ENCODE results near the gene IER2.
"Not testable (repeated sequence)": the region's sequence is repeated elsewhere in the genome, so short reads cannot be mapped to it uniquely, and the experiment has no call there.

The IER2 gene

DNA sequence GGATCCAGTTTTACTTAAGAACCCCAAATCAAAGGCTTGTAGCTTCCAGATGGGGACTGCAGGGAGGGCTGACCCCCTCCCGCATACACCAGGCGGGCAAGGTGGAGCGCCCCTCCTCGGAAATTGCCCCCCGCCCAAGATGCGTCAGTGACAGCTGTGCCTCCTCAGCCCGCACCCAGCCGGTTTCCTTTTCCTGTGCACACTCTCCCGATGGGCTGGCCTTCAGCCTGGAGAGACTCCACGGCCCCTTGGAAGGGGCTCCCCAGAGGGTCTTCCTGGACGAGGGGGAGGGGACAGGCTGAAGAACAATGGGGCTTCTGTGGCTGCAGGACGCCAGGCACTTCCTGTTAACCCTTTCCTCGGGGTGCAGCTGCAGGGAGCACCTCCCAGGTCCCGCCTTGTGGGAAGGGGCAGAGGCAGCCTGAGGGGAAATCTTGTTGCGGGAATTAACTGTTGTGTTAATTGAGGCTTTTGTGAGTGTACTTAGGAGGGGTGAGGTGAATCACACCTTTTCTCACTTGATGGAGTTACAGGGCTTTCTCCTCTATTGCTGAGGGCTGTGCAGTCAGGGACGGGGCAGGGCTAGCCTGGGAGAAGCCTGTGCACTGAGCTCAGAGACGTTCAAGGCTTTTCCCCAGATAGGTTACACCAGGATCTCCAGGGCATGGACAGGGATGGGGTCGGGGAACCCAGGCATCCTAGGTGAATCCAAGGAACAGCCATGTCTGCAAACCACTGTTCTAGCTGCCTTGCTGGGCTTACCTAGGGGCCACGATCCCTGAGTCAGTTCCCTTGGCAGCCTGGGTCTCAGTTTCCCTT is 14.3 kb downstream of the IER2 start:
- DNase-seq (ENCODE audit: low read depth), result no peak

DNA sequence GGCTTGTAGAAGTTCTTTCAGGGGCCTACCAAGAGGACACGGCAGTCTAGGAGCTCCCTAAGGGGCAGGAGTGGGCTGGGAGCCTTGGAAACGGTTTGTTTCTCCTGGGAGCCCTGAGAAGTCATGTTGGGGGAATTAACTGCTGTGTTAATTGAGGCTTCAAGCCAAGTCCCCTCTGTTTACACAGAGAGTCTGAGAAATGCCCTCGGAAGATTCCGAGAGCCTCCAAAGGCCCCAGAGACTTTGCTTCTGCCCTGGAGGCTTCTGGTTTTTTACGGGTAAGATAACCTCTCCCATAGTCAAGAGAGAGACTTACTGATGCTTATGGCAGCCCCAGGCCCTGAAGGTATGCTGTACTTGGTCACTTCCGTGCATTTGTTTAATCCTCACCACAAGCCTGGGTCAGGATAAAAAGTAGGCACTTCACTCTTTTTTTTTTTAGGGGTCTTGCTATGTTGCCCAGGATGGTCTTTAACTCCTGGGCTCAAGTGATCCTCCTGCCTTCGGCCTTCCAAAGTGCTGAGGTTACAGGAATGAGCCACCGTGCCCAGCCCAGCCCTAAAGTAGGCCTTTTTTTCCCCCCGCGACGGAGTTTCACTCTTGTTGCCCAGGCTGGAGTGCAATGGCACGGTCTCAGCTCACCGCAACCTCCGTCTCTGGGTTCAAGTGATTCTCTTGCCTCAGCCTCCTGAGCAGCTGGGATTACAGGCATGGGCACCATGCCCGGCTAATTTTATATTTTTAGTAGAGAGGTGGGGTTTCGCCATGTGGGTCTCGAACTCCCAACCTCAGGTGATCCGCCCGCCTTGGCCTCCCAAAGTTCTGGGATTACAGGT is 15.2 kb downstream of the IER2 start:
- no peak for DNase-seq (ENCODE audit: low read depth)

DNA sequence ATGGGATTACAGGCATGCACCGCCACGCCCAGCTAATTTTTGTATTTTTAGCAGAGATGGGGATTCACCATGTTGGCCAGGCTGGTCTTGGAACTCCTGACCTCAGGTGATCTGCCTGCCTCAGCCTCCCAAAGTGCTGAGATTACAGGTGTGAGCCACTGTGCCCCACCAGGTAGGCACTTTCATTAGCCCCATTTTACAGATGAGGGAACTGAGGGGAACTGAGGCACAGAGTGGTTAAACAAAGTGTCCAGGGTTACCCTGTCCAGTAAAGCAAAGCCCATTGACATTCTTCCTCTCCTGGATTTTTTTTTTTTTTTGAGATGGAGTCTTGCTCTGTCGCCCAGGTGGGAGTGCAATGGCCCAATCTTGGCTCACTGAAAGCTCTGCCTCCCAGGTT is 15.9 kb downstream of the IER2 start:
- not testable (repeated sequence) for DNase-seq (ENCODE audit: low read depth)

DNA sequence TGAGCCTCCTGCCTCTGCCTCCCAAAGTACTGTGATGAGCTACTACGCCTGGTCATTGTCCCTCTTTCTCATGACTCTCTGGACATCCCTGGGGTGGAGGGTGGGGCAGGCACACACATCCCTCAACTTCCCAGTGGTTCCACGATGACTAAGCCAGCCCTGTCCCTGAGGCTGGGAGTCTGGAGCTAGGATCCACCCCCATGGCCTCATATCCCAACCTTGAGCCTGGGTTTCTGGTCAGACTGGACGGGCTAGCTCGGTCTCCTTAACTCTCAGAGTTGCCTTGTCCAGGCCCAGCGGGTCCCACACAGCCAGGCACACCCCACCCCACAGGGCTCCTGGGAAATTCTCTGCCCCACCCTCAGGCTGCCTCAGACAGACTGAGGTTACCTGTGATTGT is 19.6 kb downstream of the IER2 start:
- DNase-seq (ENCODE audit: low read depth), result no peak

DNA sequence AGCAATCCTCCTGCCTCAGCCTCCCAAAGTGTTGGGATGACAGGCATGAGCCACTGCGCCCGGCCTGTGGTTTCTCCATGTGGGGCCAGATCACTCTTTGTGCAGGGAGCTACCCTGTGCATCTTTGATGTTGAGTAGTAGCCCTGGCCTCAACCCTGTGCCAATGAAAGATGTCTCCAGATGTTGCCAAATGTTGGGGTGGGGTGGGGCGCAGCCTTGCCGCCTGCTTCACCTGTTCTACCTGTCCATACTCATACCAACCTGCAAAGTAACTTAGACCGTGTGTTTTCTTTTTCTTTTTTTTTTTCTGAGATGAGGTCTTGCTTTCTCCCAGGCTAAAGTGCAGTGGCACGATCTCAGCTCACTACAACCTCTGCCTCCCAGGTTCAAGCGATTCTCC is 20.9 kb downstream of the IER2 start:
- no peak for DNase-seq (ENCODE audit: low read depth)

DNA sequence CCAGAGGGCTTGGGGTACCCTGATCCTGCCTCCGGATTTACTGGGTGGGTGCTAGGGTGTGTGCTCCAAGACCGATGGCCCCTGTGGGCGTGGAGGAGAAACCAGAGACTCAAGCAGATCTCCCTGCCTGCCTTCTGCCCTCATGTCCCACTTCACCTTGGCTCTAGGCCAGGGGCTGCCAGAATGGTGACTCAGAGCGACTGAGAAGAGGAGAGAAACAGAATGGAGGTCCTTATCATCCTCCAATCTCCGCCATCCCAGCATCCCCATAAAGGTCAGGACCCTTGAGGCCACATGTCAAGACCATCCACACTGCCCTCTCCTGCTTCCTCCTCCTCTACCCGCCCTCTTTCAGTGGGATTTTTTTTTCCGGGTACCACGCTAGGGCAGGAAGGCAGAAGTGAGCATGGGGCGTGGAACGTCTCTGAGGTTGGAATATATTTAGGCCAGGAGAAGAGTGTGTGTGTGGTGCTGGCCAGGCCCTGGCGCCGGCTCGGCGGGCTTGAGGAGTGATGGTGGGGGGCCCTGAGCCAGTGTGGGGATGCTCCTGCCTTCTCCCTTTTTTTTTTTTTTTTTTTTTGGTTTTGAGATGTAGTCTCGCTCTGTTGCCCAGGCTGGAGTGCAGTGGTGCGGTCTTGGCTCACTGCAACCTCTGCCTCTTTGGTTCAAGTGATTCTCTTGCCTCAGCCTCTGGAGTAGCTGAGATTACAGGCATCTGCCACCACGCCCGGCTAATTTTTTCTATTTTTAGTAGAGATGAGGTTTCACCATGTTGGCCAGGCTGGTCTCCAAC is 22.3 kb downstream of the IER2 start:
- DNase-seq (ENCODE audit: low read depth), result no peak

DNA sequence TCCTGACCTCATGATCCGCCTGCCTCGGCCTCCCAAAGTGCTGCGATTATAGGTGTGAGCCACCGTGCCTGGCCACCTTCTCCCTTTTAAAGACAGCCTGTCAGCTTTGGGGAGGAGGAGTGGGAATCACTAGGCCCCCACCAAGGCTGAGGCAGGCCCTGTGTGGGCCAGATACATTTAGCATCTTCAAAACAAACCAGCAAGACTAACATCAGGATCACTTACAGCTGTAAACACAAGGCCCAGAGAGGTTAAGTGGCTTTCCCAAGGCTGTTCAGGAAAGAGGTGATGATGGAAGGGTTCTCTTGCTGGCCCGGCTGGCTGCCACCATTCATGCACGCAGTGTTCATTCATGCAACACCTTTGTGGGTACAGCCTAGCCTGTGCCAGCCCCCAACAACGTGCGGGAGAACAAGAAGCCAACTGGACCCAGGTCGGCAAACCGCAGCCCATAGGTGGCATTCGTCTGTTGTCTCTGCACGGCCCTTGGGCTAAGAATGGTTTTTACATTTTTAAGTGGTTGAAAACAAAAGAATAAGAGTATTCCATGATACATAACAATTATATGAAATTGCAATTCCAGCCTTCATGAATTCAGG is 23.0 kb downstream of the IER2 start:
- no peak for DNase-seq (ENCODE audit: low read depth)

DNA sequence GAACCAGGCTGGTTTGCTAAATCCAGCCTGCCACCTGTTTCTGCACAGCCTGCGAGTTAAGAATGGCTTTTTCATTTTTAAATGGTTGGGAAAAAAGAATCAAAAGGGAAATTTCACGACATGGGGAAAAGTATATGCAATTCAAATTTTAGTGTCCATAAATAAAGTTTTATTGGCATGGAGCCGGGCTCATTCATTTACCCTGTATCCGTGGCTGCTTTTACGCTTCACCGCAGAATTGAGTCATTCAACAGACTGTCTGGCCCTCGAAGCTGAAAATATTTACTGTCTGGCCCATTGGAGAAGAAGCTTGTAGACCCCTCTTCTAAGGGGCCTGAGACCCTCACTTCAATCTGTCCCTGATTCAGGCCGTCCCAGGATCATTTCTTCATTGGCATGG is 26.1 kb downstream of the IER2 start:
- no peak for DNase-seq (ENCODE audit: low read depth)

DNA sequence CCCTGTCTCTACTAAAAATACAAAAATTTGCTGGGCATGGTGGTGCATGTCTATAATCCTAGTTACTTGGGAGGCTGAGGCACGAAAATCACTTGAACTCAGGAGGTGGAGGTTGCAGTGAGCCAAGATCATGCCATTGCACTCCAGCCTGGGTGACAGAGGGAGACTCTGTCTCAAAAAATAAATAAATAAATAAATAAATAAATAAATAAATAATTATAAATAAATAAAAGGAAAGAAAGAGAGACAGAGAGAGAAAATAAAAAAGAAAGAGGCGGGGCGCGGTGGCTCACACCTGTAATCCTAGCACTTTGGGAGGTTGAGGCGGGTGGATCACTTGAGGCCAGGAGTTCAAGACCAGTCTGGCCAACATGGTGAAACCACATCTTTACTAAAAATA is 27.4 kb downstream of the IER2 start:
- not testable (repeated sequence) for DNase-seq (ENCODE audit: low read depth)

DNA sequence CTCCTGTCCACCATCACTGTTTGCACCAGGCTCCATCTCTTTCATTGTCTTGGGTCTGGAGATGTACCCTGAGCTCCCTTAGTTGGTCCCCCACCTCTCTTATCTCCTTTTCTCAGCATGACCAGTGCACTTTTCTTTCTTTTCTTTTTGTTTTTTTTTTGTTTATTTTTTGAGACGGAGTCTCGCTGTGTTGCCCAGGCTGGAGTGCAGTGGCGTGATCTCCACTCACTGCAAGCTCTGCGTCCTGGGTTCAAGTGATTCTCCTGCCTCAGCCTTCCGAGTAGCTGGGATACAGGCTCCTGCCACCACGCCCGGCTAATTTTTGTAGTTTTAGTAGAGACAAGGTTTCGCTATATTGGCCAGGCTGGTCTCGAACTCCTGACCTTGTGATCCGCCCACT is 28.1 kb downstream of the IER2 start:
- not testable (repeated sequence) for DNase-seq (ENCODE audit: low read depth)

DNA sequence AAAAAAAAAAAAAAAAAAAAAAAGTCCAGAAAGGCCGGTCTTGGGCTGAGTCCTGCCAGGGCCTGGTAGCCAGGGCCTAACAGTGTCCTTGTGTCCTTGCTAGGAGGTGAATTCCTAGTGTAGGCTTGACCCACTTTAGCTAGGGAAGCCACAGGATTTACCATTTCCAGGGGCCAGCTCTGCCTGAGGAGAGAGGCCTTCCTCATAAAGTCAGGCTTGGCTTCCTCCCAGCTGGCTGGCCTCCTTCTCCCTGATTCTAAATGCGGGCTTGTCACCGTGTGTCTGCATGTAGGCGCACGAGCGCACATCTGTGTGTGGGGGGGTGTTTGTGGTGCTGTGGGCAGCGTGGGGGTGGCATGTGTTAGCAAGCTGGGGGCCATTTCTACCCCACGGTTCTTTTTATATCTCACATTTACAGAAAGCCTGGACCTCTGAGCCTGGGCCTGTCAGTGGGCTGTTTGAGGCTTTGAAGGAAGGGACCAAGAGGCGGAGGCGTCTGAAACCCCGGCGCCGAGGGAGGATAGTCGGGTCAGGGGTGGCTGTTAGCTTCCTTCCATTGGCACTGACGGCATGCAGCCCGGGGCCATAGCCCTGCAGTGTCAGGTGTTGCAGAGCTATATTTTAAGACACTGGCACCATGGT is 31.7 kb downstream of the IER2 start:
- DNase-seq (ENCODE audit: low read depth), result no peak

DNA sequence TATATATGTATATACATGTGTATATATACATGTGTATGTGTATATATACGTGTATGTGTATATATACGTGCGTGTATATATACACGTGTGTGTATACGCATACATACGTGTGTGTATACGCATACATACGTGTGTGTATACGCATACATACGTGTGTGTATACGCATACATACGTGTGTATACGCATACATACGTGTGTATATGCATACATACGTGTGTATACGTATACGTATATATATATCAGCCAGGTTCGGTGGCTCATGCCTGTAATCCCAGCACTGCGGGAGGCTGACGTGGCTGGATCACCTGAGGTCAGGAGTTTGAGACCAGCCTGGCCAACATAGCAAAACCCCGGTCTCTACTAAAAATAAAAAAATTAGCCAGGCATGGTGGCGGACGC is 34.7 kb downstream of the IER2 start:
- DNase-seq (ENCODE audit: low read depth), result not testable (repeated sequence)

DNA sequence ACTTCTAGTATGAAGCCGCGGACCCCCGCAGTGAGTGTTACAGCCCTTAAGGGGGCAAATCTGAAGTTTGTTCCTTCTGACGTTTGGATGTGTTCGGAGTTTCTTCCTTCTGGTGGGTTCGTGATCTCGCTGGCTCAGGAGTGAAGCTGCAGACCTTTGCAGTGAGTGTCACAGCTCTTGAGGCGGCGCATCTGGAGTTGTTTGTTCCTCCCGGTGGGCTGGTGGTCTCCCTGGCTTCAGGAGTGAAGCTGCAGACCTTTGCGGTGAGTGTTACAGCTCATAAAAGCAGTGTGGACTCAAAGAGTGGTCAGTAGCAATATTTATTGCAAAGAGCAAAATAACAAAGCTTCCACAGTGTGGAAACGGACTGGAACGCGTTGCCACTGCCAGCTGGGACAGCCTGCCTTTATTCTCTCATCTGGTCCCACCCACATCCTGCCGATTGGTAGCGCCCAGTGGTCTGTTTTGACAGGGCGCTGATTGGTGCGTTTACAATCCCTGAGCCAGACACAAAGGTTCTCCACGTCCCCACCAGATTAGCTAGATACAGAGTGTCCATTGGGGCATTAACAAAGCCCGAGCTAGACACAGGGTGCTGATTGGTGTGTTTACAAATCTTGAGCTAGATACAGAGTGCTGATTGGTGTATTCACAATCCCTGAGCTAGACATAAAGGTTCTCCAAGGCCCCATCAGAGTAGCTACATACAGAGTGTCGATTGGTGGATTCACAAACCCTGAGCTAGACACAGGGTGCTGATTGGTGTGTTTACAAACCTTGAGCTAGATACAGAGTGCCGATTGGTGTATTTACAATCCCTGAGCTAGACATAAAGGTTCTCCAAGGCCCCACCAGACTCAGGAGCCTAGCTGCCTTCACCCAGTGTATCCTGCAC is 35.8 kb downstream of the IER2 start:
- not testable (repeated sequence) for DNase-seq (ENCODE audit: low read depth)

DNA sequence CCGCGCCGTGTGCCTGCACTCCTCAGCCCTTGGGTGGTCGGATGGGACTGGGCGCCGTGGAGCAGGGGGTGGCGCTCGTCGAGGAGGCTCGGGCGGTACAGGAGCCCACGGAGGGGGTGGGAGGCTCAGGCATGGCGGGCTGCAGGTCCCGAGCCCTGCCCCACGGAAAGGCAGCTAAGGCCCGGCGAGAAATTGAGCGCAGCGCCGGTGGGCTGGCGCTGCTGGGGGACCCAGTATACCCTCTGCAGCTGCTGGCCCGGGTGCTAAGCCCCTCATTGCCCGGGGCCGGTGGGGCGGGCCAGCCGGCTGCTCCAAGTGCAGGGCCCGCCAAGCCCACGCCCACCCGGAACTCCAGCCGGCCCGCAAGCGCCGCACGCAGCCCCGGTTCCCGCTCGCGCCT is 36.5 kb downstream of the IER2 start:
- not testable (repeated sequence) for DNase-seq (ENCODE audit: low read depth)

DNA sequence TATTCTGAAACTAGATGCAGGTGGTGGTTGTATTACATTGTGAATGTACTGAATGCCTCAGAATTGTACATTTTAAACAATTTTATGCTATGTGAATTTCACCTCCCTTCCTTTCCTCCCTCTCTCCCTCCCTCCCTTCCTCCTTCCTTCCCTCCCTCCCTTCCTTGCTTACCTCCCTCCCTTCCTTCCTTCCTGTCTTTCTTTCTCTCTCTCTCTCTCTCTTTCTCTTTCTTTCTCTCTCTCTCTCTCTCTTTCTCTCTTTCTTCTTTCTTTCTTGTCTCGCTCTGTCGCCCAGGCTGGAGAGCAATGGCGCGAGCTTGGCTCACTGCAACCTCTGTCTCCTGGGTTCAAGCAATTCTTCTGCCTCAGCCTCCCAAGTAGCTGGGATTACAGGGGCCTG is 37.2 kb downstream of the IER2 start:
- DNase-seq (ENCODE audit: low read depth), result no peak

DNA sequence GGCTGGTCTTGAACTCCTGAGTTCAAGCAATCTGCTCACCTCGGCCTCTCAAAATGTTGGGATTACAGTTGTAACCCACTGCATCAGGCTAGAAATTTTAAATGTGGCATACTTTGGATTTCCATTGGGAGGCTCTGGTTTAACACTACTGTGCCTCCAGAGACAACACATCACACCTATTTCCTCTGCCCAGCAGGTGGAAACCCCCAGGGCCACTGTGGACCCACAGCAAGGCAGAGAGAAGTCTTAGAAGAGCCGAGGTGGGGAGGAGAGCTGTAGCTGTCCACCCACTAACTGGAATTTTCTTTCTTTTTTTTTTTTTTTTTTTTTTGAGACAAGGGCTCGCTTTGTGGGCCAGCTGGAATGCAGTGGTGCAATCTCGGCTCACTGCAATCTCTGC is 39.4 kb downstream of the IER2 start:
- no peak for DNase-seq (ENCODE audit: low read depth)

DNA sequence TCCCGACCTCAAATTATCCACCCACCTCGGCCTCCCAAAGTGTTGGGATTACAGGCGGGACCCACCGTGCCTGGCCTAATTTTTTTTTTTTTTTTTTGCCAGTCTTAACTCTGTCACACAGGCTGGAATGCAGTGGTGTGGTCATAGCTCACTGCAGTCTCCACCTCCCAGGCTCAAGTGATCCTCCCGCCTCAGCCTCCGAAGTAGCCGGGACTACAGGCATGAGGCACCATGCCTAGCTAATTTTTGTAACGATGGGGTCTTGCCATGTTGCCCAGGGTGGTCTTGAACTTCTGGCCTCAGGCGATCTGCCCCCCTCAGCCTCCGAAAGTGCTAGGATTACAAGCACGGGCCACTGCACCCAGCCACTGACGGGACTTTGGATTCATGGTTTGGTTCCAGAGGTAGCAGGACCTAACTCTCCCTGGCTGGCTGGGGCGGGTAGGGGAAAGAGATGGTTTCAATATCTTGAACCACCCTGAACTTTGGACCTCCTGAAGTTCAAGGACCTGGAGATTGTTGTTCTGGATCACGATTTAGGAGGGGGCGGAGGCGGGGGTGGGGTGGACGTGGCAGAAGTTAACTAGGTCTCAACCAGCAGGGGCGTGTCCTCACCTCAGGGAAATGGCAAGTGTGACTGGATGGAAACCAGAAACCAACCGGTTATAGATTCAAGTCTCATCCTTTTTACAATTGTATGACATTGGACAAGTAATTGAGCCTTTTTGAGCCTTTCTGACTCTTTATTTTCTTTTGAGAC is 40.8 kb downstream of the IER2 start:
- DNase-seq (ENCODE audit: low read depth), result no peak

DNA sequence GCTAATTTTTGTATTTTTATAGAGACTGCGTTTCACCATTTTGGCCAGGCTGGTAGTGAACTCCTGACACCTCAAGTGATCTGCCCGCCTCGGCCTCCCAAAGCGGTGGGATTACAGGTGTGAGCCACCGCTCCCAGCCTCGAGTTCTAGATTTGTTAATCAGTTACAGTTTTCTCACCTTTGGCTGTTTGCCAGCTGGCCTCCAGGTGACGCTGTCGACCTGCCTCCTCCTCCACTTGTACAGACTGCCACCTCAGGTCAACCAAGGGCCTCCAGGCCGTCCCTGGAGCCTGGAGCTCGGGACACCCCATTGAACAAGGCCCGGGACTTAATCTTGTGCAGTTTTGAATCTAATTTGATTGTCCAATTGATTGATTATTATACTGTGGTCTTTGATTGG is 45.5 kb downstream of the IER2 start:
- no peak for DNase-seq (ENCODE audit: low read depth)

DNA sequence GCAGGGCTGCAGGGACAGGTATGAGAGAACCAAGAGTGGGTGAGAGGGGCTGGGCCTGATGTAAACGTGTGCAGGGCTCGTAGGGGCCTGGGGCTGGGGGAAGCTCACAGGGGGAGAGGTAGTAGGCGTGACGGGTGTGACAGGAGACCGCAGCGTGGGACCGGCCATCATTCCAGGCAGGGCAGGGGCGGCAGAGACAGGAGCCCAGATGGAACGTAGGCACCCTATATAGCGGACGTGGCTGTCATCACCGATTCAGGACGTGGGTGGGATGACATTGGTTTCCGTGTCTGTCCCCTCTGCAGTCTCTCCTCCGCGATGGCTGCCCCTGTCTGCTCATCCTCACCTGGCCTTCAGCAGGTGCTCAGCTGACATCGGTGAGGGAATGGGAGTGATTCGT is 48.4 kb downstream of the IER2 start:
- no peak for DNase-seq (ENCODE audit: low read depth)

DNA sequence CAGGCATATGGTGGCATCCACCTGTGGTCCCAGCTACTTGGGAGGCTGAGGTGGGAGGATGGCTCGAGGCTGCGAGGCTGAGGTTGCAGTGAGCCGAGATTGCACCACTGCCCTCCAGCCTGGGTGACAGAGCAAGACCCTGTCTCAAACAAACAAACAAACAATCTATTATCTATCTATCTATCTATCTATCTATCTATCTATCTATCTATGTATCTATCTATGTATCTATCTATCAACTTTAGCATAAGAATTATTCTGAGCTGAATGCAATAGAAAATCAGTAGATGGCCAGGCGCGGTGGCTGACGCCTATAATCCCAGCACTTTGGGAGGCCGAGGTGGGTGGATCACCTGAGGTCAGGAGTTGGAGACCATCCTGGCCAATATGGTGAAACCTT is 51.9 kb downstream of the IER2 start:
- not testable (repeated sequence) for DNase-seq (ENCODE audit: low read depth)

Data from fibroblast of the conjunctiva (primary cell).